ENCODE measurements around the gene GLIS1. TPM values are rescaled to one million over a fixed set of nuclear protein-coding genes. Genes with fewer than 3 reads are reported as not detected.

Gene GLIS1
- total RNA-seq, 1 donor from 2014 or later, result not detected

DNA sequence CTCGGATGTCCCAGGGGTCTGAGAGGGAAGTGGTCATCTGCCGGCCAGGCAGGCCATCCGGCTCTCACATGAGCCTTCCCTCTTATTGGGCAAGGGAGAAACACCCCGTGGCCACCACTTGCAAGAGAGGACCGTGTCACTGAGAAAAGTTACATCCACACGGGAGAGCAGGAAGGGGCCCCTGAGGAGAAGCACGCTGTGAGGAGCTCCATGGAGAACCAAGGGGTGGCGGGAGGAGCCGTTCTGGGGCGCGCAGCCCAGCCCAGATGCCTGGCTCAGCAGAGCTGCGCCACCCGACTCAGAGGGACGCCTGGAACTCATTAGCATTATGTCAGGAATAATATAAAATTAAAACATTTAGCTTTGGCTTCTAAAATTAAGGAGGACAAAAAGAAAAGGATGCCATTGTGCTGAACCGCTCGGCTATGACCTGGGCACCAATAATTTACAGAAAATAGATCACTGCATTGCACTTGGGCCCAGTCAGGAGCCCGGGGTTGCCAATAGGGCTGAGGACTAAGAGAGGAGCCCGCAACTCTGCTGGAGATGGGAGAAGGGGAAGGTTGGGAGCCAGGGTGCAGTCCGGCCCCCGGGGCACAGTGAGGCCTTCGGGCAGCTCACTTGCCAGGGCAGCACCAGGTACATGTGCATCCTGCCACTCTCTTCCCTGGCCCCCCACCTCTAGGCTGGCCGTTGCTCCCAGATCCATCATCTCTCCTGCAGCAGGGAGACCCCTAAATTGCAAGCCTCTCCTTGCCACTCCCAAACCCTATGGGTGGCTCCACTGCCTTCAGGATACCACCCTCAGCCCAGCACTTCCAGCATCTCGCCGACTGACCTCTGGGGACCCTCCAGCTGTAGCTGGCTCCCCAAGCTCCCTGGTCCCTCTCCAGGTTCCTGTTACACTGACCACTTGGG, 194.9 kb downstream of the GLIS1 start:
- DNase-seq (no peak), ATAC-seq (ENCODE audit: low read depth) (no peak)
- Mint-ChIP-seq H3K27me3 (no peaks in the 10 kb centered on the region), H3K9me3 (no peaks in the 10 kb centered on the region), H3K4me1 (no peaks in the 10 kb centered on the region), H3K27ac (no peak overlapping the region), H3K4me3 (no peak overlapping the region), H3K36me3 (ENCODE audit: low read depth) (no peaks in the 10 kb centered on the region)
- POLR2A ChIA-PET, result no interaction called here
- TF ChIP-seq CTCF (IDR thresholded peaks at IDR 0.05), result no peak
- intact Hi-C loops (cut with micrococcal nuclease), result no loop called here
- CTCF ChIA-PET, result no interaction called here

- ATAC-seq (ENCODE audit: low read depth) (no peak), DNase-seq (no peak)
- Mint-ChIP-seq H3K36me3 (ENCODE audit: low read depth) (no peaks in the 10 kb centered on the region), H3K4me3 (no peak overlapping the region), H3K27ac (no peak overlapping the region), H3K9me3 (no peaks in the 10 kb centered on the region), H3K4me1 (no peaks in the 10 kb centered on the region), H3K27me3 (no peaks in the 10 kb centered on the region)
- ChIA-PET CTCF (no interaction called here), POLR2A (no interaction called here)
- intact Hi-C loops (cut with micrococcal nuclease), result no loop called here
- no peak for TF ChIP-seq CTCF (IDR thresholded peaks at IDR 0.05)
Observed at GRCh38 chr1:53543130-53543777, 195.7 kb downstream of the GLIS1 start.

DNA sequence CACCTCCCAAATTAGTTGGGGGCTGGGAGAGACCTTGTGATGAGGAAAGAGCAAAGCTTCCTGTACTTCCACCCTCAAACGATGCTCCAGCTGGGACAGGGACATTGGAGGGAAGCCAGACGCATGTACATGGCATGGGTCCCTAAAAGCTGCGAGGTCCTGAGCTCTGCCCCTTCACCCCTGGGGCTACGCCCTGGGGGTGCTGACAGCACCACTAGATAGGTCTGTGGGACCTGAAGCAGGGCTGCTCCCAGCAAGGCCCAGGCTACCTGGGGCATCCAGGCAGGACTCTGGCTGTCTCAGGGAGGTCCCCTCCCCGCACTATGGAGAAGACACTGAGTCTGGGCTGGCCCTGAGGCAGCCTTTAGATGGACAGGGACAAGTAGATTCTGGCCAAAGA, 196.4 kb downstream of the GLIS1 start:
- no peak for ATAC-seq (ENCODE audit: low read depth)
- no peak for DNase-seq

DNA sequence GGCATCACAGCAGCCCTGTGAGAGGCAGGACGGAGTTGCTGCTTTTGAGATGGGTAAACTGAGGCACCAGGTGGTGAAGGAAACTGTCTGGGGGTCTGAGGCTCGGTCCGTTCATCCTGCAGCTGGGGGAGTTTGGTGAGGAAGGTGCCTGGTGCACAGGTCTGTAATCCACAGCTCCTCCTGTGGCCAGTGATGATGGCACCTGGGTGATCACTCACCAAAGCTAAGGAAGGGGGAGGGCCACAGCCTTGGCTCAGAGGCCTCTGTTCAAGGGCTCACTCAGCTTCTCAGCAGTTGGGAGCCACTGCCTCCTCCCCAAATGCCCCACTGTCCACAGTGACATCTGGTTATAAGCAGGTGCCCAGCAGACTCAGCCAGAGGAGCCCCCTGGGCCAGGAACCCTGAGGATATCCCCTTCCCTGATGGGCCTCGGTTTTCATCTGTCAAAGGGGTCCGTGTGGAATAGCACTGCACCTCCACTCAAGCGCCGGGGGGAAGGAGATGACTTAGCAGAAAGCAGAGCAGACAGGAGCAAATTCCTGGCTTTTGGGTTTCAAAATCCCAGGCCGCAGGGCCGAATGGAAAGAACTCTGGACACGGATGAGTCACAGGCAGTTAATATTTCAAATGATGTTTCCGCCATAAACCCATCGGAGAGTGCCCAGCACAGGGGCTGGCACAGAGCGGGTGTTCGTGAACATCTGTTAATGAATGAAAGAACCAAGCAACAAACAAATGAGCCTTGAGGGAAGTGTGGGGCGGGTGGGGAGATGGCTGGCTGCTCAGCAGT, 197.0 kb downstream of the GLIS1 start:
- Mint-ChIP-seq H3K36me3 (ENCODE audit: low read depth) (no peaks in the 10 kb centered on the region), H3K4me1 (no peaks in the 10 kb centered on the region), H3K27ac (no peak overlapping the region), H3K9me3 (no peaks in the 10 kb centered on the region), H3K27me3 (no peaks in the 10 kb centered on the region), H3K4me3 (no peak overlapping the region)
- ATAC-seq (ENCODE audit: low read depth), result no peak
- intact Hi-C loops (cut with micrococcal nuclease), result no loop called here
- CTCF ChIA-PET, result no interaction called here
- POLR2A ChIA-PET, result no interaction called here
- TF ChIP-seq CTCF (IDR thresholded peaks at IDR 0.05), result no peak
- no peak for DNase-seq

More for the DNA sequence above, 196.4 kb downstream of the GLIS1 start:
- CTCF ChIA-PET, result no interaction called here
- POLR2A ChIA-PET, result no interaction called here
- H3K9me3 Mint-ChIP-seq, result no peaks in the 10 kb centered on the region
- H3K27ac Mint-ChIP-seq, result no peak overlapping the region
- H3K4me1 Mint-ChIP-seq, result no peaks in the 10 kb centered on the region
- no peaks in the 10 kb centered on the region for H3K27me3 Mint-ChIP-seq
- no peak for TF ChIP-seq CTCF (IDR thresholded peaks at IDR 0.05)
- H3K4me3 Mint-ChIP-seq, result no peak overlapping the region
- intact Hi-C loops (cut with micrococcal nuclease), result no loop called here
- H3K36me3 Mint-ChIP-seq (ENCODE audit: low read depth), result no peaks in the 10 kb centered on the region

DNA sequence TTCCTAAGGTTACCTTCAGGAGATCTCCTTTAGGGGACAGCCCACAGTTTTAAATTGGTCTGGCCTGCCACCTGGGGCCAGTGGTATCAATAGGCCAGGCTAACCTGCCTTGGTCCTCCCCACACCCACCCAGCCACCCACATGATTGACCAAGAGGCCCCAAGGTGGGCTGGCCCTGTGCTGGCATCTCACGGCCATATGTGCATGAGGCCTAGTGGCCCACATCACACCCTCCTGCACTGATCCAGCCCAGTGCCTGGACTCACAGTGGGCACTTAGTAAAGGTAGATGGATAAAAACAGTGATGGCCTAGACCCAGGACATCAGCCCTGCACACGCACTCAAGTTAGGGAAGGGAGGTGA, 197.7 kb downstream of the GLIS1 start:
- no peaks in the 10 kb centered on the region for H3K9me3 Mint-ChIP-seq
- intact Hi-C loops (cut with micrococcal nuclease), result no loop called here
- no peak overlapping the region for H3K4me3 Mint-ChIP-seq
- CTCF ChIA-PET, result no interaction called here
- no peaks in the 10 kb centered on the region for H3K27me3 Mint-ChIP-seq
- POLR2A ChIA-PET, result no interaction called here
- H3K4me1 Mint-ChIP-seq, result no peaks in the 10 kb centered on the region
- no peak overlapping the region for H3K27ac Mint-ChIP-seq
- H3K36me3 Mint-ChIP-seq (ENCODE audit: low read depth), result no peaks in the 10 kb centered on the region
- DNase-seq (no peak), ATAC-seq (ENCODE audit: low read depth) (no peak)
- no peak for TF ChIP-seq CTCF (IDR thresholded peaks at IDR 0.05)
